NCI-H128 (cell line): ENCODE data around the gene AHCTF1.

Source experiments
- DNase-seq: peaks from one replicate; lab custom pipeline; 2025; ENCODE audit not compliant: unreplicated experiment; lab: John Stamatoyannopoulos, UW

The AHCTF1 gene

GRCh38 chr1:246800356-246800755 lies 131.4 kb downstream of the AHCTF1 start:
- DNase-seq, result no peak

DNA sequence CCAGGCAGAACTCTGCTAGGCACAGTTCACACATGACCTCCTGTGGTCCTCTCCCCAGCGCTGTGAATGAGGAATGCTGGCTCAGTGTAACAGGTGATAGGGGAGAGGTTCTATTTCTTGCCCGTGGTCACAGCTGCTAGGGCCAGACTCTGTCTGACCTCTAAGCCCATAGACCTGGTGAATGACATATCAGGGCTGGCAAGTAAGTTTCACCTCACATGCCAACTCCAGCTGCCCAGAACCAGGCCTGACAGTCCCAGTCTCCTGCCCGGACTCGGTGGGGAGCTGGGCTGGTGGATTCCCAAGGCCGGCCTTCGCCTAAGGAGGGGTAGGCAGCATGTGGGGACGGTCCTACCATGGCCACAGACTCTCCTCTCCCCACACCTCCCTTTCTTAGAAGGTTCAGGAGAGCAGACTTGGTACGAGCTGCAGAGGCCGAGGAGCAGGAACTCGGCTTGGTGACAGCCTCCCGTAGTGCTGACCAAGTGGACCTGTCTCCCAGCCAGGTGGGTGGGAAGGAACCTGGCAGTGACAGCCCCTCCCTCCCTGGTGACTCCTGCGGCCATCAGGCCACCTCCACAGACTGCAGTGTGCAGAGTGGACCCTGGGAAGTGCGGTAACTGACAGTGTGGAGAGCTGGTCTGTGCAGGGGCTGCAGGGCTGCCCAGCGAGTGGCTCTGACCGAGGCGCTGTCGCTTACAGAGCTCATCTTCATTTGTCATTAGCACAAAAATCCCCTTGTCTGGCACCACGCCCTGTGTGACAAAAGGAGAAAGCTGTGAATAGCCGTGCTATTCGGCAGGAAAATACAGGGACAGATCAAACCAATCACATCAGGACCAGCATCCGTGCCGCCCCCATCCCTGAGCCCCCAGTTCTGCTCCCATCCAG lies 132.9 kb downstream of the AHCTF1 start:
- DNase-seq, result no peak

GRCh38 chr1:246798107-246798506 lies 133.6 kb downstream of the AHCTF1 start:
- DNase-seq, result no peak

- DNase-seq, result no peak
These were observed 134.2 kb downstream of the AHCTF1 start for GRCh38 chr1:246797597-246797996.

- DNase-seq, result no peak
These were observed 134.6 kb downstream of the AHCTF1 start for GRCh38 chr1:246797157-246797556.

- DNase-seq, result no peak
These were observed 135.6 kb downstream of the AHCTF1 start for GRCh38 chr1:246795906-246796694.

GRCh38 chr1:246794828-246795671 lies 136.7 kb downstream of the AHCTF1 start:
- DNase-seq, result no peak

DNA sequence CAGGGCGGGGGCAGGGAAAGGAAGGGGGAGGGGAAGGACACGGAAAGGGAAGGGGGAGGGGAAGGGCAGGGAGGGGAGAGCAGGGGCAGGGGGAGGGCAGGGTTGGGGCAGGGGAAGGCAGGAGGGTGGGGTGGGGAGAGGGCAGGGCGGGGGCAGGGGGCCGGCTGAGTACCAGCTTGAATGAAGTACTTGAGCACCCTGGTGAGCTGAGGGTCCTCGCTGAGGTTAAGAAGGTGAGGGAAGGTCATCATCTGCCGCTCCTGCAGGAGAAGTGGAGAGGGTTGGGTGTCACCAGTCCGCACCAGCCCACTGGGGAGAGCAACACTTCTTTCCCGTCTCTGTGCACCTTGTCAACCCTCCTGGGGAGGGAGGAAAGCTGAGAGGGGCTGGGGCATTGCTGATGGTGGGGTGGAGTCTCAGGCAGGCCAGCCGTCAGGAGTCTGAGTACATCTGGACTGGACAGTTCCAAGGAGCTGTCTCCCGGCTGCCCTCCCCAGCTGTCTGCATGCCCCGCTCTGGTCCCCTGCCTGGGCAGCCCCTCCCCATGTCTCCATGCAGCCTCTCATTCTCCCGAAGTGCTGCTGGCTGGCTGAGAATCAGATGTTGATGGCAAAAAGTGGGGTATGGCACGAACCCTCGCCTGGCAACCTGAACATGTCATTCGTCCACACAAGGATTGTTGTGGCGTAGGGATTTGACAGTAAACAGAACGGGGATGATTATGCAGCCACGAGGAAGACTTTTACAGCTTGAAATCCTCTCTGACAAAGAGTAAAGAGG lies 137.5 kb downstream of the AHCTF1 start:
- DNase-seq, result no peak

DNA sequence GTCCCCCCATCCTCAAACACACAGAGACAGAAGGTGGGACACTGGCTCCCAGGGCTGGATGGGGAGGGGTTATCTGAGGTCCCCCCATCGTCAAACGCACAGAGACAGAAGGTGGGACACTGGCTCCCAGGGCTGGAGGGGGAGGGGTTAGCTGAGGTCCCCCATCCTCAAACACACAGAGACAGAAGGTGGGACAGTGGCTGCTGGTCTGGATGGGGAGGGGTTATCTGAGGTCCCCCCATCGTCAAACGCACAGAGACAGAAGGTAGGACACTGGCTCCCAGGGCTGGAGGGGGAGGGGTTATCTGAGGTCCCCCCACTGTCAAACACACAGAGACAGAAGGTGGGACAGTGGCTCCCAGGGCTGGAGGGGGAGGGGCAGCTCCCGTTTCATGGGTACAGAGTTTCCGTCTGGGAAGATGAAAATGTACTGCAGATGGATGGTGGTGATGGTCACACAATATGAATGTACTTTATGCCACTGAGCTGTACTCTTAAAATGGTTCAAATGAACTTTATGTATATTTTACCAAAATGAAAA lies 138.3 kb downstream of the AHCTF1 start:
- no peak for DNase-seq

DNA sequence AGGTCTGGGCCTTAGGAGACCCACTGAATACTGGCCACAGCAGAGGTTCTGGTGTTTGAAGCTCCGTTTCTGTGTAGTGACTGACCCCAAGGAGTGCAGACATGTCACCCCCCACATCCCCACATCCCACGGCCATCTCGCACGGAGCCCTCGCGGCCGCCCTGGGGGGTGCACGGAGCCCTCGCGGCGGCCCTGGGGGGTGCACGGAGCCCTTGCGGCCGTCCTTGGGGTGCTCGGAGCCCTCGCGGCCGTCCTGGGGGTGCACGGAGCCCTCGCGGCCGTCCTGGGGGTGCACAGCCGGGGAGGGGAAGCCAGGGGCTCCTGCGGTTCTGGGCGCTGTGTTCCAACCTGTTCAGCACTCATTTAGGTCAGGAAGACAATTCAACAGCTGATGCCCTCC lies 139.1 kb downstream of the AHCTF1 start:
- no peak for DNase-seq

- DNase-seq, result no peak
These were observed 140.3 kb downstream of the AHCTF1 start for GRCh38 chr1:246791303-246791918.

DNA sequence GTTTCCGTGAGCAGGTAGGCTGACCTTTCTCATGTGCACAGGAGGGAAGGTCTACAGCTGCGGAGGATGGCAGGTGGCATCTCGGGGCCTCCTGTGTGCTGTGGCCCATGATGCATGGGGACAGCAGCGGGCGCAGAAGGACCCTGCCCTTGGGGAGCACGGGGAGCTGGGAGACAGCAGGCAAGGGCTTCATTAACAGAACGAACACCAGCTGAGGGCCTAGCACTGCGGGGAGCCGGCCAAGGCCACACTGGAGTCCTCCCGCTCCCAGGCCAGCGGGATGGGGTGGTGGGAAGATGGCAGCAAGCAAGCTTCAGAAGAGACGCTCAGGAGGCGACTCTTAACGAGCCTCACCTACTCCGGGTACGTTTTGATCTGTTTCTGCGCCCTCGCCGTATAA lies 140.9 kb downstream of the AHCTF1 start:
- no peak for DNase-seq

GRCh38 chr1:246790364-246790763 lies 141.4 kb downstream of the AHCTF1 start:
- DNase-seq, result no peak

- no peak for DNase-seq
These were observed 142.1 kb downstream of the AHCTF1 start for GRCh38 chr1:246789454-246790339.
